Measurements from ENCODE around the gene HLTF. TPM values are rescaled to one million over a fixed set of nuclear protein-coding genes. Genes with fewer than 3 reads are reported as not detected.

Gene HLTF
- total and polyA plus RNA-seq, 2 donors (not counting 1 experiment from before 2014, with no cell fraction given) = 3.3 to 22.9 TPM

DNA sequence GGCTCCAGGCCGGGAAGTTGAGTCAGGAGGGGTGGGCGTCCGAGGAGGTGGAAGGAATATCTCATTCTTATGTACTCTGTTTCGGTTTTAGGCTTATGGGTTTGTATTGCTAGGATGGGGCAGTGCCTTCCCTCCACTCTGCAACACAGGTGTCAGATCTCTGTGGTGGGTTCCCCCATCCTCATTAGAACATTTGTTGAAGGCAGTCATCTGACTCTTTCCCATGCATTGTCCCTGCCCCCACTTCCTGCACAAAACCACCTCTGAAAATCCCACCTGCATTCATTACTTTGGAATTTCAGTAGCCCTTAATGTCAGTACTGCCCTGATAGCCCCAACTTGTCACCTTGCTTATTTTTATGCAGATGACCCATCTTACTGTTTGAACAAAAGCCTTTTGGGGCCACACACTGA, 65.5 kb downstream of the HLTF start:
- Histone ChIP-seq H3K27ac (ENCODE audit: low read length in 2 of 2) (no peak overlapping the region), H4K20me1 (ENCODE audit: control insufficient read depth, insufficient read depth, low read length, poor library complexity, severe bottlenecking) (no peaks in the 10 kb centered on the region), H3K9me3 (ENCODE audit: control extremely low read depth in 1 of 3, control insufficient read depth in 2 of 3, insufficient read depth in 1 of 3, low read length in 2 of 3) (peaks cover 0 to 3% (median 0%) of the 10 kb centered on the region in 3 donors), H3K79me2 (ENCODE audit: control insufficient read depth, insufficient read depth, low read length) (no peaks in the 10 kb centered on the region), H3K4me2 (replicated peaks; ENCODE audit: low read depth, low read length, poor library complexity, severe bottlenecking) (no peak overlapping the region), H3K4me1 (ENCODE audit: control insufficient read depth in 2 of 2, insufficient read depth in 2 of 2, low read length in 2 of 2) (no peaks in the 10 kb centered on the region), H3K27me3 (replicated peaks in 1 of 4; ENCODE audit: control extremely low read depth in 1 of 4, control insufficient read depth in 3 of 4, insufficient read depth in 4 of 4, low read length in 3 of 4) (no peaks in the 10 kb centered on the region), H3K9ac (ENCODE audit: low read length) (no peak overlapping the region), H2AFZ (ENCODE audit: insufficient read depth, low read depth, low read length, poor library complexity, severe bottlenecking) (no peak overlapping the region), H3K4me3 (ENCODE audit: control extremely low read depth in 1 of 5, extremely low read depth in 1 of 5, insufficient read depth in 1 of 5, low read depth in 2 of 5, low read length in 4 of 5) (no peak overlapping the region), H3K36me3 (replicated peaks in 1 of 2; ENCODE audit: control extremely low read depth in 1 of 2, control insufficient read depth in 1 of 2, extremely low read depth in 1 of 2, insufficient read depth in 2 of 2, low read length in 1 of 2) (peaks cover 2 to 49% of the 10 kb centered on the region in 2 experiments)
- intact Hi-C loops (cut with micrococcal nuclease) = no loop called here
- no peaks in the 10 kb centered on the region for H3K9me3 Mint-ChIP-seq (ENCODE audit: insufficient read depth)
- no peak overlapping the region for H3K27ac Mint-ChIP-seq
- ChIA-PET CTCF (no interaction called here), POLR2A (no interaction called here)
- no peak overlapping the region for H3K4me3 Mint-ChIP-seq
- DNase-seq (no peak), ATAC-seq (ENCODE audit: low read depth) (no peak)
- no peaks in the 10 kb centered on the region for H3K4me1 Mint-ChIP-seq
- no peaks in the 10 kb centered on the region for H3K27me3 Mint-ChIP-seq
- TF ChIP-seq, protein P1, sequence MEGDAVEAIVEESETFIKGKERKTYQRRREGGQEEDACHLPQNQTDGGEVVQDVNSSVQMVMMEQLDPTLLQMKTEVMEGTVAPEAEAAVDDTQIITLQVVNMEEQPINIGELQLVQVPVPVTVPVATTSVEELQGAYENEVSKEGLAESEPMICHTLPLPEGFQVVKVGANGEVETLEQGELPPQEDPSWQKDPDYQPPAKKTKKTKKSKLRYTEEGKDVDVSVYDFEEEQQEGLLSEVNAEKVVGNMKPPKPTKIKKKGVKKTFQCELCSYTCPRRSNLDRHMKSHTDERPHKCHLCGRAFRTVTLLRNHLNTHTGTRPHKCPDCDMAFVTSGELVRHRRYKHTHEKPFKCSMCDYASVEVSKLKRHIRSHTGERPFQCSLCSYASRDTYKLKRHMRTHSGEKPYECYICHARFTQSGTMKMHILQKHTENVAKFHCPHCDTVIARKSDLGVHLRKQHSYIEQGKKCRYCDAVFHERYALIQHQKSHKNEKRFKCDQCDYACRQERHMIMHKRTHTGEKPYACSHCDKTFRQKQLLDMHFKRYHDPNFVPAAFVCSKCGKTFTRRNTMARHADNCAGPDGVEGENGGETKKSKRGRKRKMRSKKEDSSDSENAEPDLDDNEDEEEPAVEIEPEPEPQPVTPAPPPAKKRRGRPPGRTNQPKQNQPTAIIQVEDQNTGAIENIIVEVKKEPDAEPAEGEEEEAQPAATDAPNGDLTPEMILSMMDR (IDR thresholded peaks at IDR 0.05) = no peak
- no peak for TF ChIP-seq EZH2 (IDR thresholded peaks at IDR 0.05; ENCODE audit: borderline replicate concordance, insufficient read depth, low read depth, low read length, poor library complexity, severe bottlenecking)
- WGBS (ENCODE audit: insufficient coverage) = 82% methylated on average over 3 of the region's 4 CpGs

DNA sequence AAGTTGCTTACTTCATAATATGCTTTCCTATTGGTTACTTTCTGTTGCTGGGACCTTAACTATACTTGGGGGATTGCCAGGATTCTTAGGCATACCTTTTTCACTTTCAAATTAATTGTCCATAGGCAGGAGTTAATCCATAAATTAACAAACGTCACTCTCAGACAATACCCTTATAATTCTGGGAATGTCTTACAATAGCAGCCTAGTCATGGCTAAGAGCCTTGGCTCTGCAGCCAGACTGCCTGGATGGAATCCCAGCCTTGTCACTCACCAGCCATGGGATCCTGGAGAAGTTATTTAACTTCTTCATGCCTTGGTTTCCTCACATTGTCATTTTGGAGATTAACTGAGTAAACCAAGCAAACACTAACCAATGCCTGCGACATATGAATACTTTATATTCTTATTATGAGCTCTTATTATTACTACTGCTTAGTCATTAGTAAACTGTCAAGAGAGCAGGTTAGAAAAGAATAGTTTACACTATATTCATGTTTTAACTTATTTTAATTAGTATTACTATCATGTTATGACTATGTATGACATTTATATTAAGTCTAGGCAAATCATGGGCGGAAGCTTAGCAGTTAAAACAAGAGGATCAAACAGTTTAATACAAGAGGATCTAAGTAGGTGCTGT, 66.0 kb downstream of the HLTF start:
- Histone ChIP-seq H3K4me1 (ENCODE audit: control insufficient read depth in 2 of 2, insufficient read depth in 2 of 2, low read length in 2 of 2) (no peaks in the 10 kb centered on the region), H3K9ac (ENCODE audit: low read length) (no peak overlapping the region), H3K9me3 (ENCODE audit: control extremely low read depth in 1 of 3, control insufficient read depth in 2 of 3, insufficient read depth in 1 of 3, low read length in 2 of 3) (peaks cover 0 to 2% (median 0%) of the 10 kb centered on the region in 3 donors), H4K20me1 (ENCODE audit: control insufficient read depth, insufficient read depth, low read length, poor library complexity, severe bottlenecking) (no peaks in the 10 kb centered on the region), H2AFZ (ENCODE audit: insufficient read depth, low read depth, low read length, poor library complexity, severe bottlenecking) (no peak overlapping the region), H3K36me3 (replicated peaks in 1 of 2; ENCODE audit: control extremely low read depth in 1 of 2, control insufficient read depth in 1 of 2, extremely low read depth in 1 of 2, insufficient read depth in 2 of 2, low read length in 1 of 2) (peaks cover 0 to 47% of the 10 kb centered on the region in 2 experiments), H3K4me3 (ENCODE audit: control extremely low read depth in 1 of 5, extremely low read depth in 1 of 5, insufficient read depth in 1 of 5, low read depth in 2 of 5, low read length in 4 of 5) (no peak overlapping the region), H3K27ac (ENCODE audit: low read length in 2 of 2) (no peak overlapping the region), H3K4me2 (replicated peaks; ENCODE audit: low read depth, low read length, poor library complexity, severe bottlenecking) (no peak overlapping the region), H3K79me2 (ENCODE audit: control insufficient read depth, insufficient read depth, low read length) (no peaks in the 10 kb centered on the region), H3K27me3 (replicated peaks in 1 of 4; ENCODE audit: control extremely low read depth in 1 of 4, control insufficient read depth in 3 of 4, insufficient read depth in 4 of 4, low read length in 3 of 4) (no peaks in the 10 kb centered on the region)
- H3K9me3 Mint-ChIP-seq (ENCODE audit: insufficient read depth) = no peaks in the 10 kb centered on the region
- POLR2A ChIA-PET = no interaction called here
- no peaks in the 10 kb centered on the region for H3K27me3 Mint-ChIP-seq
- no peak overlapping the region for H3K4me3 Mint-ChIP-seq
- H3K27ac Mint-ChIP-seq = no peak overlapping the region
- TF ChIP-seq, protein P1 (IDR thresholded peaks at IDR 0.05) = no peak
- no peak for TF ChIP-seq EZH2 (IDR thresholded peaks at IDR 0.05; ENCODE audit: borderline replicate concordance, insufficient read depth, low read depth, low read length, poor library complexity, severe bottlenecking)
- no peaks in the 10 kb centered on the region for H3K4me1 Mint-ChIP-seq
- DNase-seq = no peak
- no peak for ATAC-seq (ENCODE audit: low read depth)
- CTCF ChIA-PET = no interaction called here
- intact Hi-C loops (cut with micrococcal nuclease) = no loop called here
- WGBS (ENCODE audit: insufficient coverage) = 80% methylated on average over 1 of the region's 3 CpGs
